Activated naive CD8-positive, alpha-beta T cell treated with anti-CD3 and anti-CD28 coated beads, Interleukin-2, amount 50 U/mL, for 16 hours (primary cell): ENCODE data around the gene PPP1R2C.

Experiments
- DNase-seq: peaks from one replicate; pipeline ENCODE4 v3.0.0-alpha.2; 2020; ENCODE audit warnings: low read depth, low spot score

PPP1R2C gene

GRCh38 chrX:42778096-42778495 lies at the start of gene PPP1R2C:
PPP1R2C (minus strand) TSS chrX:42778163; CDS start chrX:42778079, 84 bp downstream.
- no peak for DNase-seq

- DNase-seq = no peak
Observed at GRCh38 chrX:42825201-42825600, 47.2 kb upstream of the PPP1R2C start.

- DNase-seq = no peak
Observed at GRCh38 chrX:42824541-42824940, 46.6 kb upstream of the PPP1R2C start.

- DNase-seq = no peak
Observed at GRCh38 chrX:42823443-42823842, 45.5 kb upstream of the PPP1R2C start.

- no peak for DNase-seq
Observed at GRCh38 chrX:42821803-42822443, 44.0 kb upstream of the PPP1R2C start.

- no peak for DNase-seq
Observed at GRCh38 chrX:42818151-42818921, 40.4 kb upstream of the PPP1R2C start.

GRCh38 chrX:42809569-42809968 lies 31.6 kb upstream of the PPP1R2C start:
- DNase-seq = no peak

GRCh38 chrX:42807393-42807792 lies 29.4 kb upstream of the PPP1R2C start:
- no peak for DNase-seq

GRCh38 chrX:42804524-42804923 lies 26.6 kb upstream of the PPP1R2C start:
- no peak for DNase-seq

GRCh38 chrX:42803320-42803719 lies 25.4 kb upstream of the PPP1R2C start:
- DNase-seq = no peak

- DNase-seq = no peak
Observed at GRCh38 chrX:42797651-42798269, 19.8 kb upstream of the PPP1R2C start.

GRCh38 chrX:42783451-42783850 lies 5.5 kb upstream of the PPP1R2C start:
- DNase-seq = no peak

GRCh38 chrX:42776195-42776594 lies 1.8 kb downstream of the PPP1R2C start:
- no peak for DNase-seq

GRCh38 chrX:42772874-42773273 lies 5.1 kb downstream of the PPP1R2C start:
- DNase-seq = no peak

GRCh38 chrX:42771506-42772335 lies 6.2 kb downstream of the PPP1R2C start:
- DNase-seq = no peak

- DNase-seq = no peak
Observed at GRCh38 chrX:42770566-42770965, 7.4 kb downstream of the PPP1R2C start.

GRCh38 chrX:42759881-42760280 lies 18.1 kb downstream of the PPP1R2C start:
- DNase-seq = no peak

- DNase-seq = no peak
Observed at GRCh38 chrX:42755815-42756214, 22.1 kb downstream of the PPP1R2C start.

GRCh38 chrX:42754603-42755002 lies 23.4 kb downstream of the PPP1R2C start:
- no peak for DNase-seq

- DNase-seq = no peak
Observed at GRCh38 chrX:42754115-42754514, 23.8 kb downstream of the PPP1R2C start.

- no peak for DNase-seq
Observed at GRCh38 chrX:42752730-42753129, 25.2 kb downstream of the PPP1R2C start.

GRCh38 chrX:42751573-42751972 lies 26.4 kb downstream of the PPP1R2C start:
- no peak for DNase-seq
